Iris pigment epithelial cell (primary cell): Measurements from ENCODE around the gene PSMD2.
"Not testable (repeated sequence)": the region's sequence is repeated elsewhere in the genome, so short reads cannot be mapped to it uniquely, and the experiment has no call there.

Experiments used
- DNase-seq: peaks from one replicate; pipeline ENCODE4 v3.0.0-alpha.2; 2011; ENCODE audit warnings: low read depth

The PSMD2 gene

DNA sequence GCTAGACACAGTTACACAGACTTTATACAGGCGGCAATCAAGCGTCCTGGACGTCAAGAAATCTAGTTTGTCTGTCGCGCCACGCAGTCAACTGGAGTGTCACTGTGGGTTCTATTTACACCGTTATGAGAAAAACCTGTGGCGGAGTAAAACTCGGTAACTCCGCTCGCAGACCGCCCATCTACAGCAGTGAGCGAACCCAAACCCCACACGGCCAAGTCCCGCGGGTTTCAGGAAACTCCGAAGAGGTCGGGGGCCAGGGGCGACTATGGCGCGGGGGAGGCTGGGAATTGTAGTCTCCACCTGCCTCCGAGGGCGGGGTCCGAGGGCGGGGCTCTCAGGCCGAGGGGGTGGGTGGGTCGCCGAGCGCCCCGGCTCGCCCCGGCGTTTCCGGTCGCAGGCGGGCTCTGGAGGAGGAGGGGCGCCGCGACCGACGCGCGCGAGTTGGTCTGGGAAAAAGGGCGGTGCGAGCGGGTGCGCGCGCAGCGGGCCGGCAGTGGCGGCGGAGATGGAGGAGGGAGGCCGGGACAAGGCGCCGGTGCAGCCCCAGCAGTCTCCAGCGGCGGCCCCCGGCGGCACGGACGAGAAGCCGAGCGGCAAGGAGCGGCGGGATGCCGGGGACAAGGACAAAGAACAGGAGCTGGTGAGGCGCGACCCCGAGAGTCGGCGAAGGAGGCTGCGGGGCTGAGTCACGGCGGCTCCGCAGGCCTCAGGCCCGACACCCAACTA, at the start of gene PSMD2:
Gene PSMD2 (plus strand): TSS at position 483 of the 729 bp plus-strand sequence. CDS start 26 bp downstream, at position 509.
- DNase-seq: peak; percentile 97

DNA sequence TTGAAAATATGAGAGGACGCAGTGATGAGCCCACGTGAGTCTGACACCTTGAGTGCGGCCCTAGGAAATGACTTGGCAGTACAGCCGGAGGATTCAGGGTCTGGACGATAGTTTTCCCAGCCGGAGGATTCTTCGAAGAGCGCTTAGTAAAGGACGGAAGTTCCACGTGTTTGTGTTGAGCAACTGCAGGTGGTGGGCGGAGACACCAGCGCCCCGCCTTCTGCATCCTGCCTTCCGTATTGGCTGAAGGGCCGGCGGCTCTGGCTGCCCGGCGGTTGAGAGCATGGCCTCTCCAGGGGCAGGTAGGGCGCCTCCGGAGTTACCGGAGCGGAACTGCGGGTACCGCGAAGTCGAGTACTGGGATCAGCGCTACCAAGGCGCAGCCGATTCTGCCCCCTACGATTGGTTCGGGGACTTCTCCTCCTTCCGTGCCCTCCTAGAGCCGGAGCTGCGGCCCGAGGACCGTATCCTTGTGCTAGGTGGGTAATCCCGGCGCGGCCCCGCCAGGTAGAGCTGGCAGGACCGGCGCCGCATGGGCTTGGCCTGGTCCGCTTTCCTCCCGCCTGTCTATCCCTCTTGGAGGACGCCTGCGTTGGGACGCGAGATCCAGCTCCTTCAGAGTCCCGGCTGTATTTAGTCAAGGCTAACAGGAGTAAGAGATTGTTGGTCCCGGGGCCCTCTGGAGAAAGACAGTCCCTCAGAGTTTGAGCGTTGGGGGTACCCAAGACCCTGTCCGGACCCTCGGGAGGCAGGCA, 49.5 kb upstream of the PSMD2 start, which contains the start of gene EEF1AKMT4:
Gene EEF1AKMT4 (plus strand): TSS at position 261 of the 755 bp plus-strand sequence. CDS start 23 bp downstream, at position 284.
- DNase-seq: peak; percentile 99

DNA sequence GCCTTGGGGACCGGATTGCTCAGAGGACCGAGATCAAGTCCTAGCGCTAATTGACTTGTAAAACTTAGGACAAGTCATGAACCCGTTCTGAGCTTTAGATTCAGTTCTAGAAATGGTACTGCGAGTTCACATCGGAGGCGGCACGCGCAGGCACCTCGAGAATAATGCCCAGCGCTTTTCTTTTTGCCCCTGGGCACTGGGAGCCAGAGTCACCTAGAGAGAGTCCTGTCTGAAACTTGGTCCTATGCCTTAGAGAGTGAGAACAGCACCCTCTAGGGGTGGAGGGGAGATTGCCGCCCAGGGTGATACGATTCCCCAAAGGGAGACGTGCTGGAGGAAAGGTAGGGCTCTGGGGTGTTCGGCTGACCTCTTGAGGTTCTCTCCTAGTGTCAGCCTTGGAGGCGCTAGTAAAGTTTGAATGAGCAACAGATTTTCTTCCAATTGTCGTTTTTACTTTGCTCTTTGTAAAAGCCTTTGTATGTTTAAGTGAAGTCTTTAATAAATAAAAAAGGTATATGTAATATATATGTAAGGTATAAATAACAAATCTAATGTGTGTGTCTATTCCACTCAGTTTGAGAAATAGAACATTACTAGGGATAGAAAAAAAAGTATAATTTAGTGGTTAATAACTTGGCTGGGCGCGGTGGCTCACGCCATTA, 48.7 kb upstream of the PSMD2 start:
- DNase-seq: peak; percentile 83

DNA sequence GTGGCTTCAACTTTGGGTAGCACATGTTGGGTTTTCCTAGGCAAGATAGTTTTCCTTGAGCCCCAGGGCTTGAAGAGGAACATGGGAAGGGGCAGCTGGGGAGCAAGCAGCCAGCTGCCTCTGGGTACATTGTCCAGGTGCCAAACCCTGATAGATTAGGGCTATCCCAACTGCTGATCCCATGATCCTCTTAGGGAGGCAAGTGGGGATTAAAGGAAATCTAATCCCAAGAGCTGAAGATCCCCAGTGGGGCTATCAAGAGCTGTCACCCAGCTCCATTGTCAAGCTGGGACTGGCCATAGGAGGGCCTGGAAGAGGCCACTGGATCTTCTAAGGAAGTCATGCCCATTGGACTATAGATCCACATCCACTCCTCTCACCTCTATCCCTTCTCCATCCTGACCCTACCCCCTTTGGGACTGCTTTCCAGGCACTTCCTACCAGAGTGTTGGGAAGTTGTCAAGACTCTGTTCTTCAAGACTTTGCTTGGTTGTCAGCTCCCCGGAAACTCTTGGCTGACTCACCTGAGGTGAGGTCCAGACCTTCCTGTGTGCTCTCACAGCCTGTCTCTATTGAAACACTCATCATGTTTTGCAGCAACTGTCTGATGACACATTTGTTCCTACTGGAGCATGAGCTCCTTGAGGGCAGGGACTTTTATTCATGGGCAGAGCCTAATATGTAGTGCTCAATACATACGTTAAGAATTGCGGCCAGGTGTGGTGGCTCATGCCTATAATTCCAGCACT, 43.6 kb upstream of the PSMD2 start:
- no peak for DNase-seq

DNA sequence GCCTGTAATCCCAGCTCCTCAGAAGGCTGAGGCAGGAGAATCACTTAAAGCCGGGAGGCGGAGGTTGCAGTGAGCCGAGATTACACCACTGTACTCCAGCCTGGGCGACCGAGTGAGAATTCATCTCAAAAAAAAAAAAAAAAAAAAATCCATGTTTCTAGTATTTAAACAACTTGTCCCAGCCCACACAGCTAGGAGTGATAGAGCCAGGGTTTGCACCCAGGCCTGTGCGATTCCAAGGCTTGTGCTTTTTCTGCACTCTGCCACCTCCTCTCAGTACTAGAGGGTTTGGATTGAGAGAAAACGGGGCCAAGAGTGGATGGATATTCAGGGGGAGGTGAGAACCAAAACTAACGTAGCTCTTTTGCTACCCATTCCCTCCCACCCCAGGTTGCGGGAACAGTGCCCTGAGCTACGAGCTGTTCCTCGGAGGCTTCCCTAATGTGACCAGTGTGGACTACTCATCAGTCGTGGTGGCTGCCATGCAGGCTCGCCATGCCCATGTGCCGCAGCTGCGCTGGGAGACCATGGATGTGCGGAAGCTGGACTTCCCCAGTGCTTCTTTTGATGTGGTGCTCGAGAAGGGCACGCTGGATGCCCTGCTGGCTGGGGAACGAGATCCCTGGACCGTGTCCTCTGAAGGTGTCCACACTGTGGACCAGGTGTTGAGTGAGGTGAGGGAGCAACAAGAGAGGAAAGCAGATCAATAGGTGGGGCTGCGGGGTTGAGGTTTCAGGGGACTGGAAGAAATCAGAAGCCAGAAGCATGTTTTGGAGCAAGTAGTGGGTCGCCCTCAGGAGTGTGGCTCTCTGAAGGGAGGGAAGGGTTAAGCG, 41.7 kb upstream of the PSMD2 start:
- DNase-seq: no peak

DNA sequence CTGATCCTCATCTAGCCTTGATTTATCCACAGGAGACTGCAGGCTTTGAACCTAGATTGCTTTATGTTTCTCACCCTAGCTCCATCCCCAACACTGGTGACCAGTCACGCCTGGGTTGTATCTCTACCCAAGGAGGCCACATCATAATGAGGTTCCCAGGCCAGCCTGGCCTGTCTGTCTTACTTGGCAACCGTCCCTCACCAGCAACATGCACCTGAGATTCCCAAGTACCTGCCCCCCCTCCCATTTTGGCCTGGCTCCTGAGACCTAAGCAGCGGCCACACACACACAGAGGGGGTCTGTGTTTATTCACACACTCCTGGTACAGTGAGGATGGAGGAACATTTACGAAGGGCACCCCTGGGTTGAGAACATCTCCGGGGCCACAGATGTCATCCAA, 40.1 kb upstream of the PSMD2 start:
- no peak for DNase-seq

DNA sequence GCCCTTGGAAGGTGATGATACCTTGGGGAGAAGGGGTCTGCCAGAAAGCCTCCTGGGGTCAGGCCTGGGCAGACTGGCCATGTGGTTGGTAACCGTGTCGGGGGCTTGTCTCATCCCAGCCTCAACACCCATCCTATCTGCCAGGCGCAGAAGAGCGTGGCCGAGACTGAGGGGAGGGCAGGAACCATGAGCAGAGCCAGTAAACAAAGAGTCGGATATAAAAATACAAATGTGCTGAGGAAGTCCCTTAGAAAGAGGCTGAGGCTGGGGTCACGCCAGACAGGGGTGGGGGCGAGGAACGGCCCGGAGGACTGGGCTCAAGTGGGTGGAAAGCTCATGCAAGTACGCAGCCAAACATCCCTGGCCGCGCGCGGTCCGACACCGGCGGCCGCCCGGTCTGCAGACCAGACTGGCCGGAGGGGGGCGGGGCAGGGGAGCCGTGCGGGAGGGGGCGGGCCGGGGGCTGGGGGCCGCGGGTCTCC, 39.6 kb upstream of the PSMD2 start:
- DNase-seq: no peak

DNA sequence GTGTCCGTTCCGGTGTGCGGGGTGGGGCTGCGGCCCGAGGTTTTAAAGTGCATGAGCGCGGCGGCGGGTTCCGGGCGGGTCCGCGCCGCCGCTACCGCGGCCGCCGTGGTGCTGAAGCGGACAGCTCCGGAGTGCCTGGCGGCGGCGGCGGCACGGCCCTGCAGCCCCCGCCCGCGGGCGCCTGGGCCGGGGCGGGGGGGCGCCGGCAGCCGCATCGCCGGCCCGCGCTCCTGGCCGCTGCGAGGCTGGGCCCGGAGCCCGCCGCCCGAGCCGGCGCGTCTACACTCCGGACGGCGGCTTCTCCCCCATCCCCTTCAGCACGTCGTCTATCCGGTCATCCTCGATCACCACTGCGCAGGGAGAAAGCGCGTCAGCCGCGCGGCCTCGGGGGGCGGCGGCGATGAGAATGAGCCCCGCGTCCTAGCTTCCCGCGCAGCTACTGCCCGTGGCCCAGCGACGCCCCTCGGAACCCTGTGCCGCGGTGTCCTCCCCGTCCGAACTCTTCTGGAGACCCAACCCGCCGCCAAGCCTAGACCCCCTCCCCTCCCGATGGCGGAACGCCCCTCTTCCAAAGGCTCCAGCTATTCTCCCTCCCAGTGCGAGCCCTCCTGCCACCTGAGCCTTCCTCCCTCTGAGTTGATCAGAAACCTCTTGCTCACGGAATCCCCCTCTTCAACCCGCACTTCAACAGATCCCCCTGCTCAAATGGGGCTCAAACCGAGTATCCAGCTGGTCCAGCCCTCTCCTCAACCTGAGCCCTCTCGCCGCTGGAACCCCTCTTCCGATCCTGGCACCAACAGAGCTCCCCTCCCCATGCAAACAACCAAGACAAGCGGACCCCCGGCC, 38.9 kb upstream of the PSMD2 start:
- peak; percentile 32 for DNase-seq

DNA sequence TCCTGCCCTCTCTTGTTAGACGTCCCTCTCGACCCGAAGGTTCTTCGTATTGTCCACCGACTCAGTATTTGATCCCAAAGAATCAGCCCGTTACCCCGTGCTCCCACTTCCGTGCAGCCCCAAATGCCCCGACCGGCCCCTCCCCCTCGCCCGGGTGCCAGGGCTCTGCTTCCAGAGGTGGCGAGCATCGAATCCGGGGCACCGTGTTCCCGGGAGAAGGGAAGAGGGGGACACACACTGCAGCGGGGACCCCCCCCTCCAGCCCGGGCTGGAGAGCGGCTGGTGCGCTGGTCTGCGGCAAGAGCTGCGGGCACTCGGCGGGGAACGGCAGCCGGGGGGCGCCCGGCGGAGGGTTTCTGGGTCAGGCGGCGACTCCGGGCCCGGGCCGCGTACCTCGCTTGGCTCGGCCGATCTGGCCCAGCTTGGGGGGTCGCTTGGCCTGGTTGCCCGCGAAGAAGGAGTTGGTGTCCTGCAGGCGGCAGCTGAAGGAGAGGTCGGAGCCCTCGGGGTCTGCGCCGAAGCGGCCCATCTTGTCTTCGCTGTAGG, 38.2 kb upstream of the PSMD2 start:
- DNase-seq: no peak

DNA sequence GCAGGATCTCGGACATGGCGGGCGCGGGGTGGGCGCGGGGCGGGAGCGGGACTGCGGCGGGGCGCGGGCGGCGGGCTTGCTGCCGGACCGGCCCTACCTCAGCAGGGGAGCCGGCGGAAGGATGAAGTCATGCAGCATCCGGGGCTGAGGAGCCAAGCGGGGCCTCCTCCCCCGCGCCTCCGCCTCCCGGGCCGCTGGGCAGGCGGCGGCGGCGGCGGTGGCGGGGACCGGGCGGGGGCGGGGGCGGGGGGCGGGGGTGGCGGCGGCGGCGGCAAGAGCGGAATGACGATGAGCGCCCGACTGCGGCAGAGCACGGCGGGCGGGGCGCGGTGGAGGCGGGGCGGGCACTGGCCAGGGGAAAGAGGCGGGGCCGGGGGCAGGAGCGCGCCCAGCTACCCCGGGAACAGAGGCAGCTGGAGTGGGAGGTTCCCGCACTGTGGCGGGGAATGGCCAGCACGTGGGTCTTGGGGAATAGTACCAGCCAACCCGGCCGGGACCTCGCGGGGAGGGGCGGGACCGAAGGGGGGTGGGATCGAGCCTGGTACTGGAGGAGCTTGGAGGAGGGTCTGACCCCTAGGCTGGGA, 37.7 kb upstream of the PSMD2 start, which contains the start of gene CAMK2N2:
Gene CAMK2N2 (minus strand): TSS at position 284 of the 584 bp plus-strand sequence. CDS start 268 bp downstream, at position 16.
- DNase-seq: peak; percentile 62

DNA sequence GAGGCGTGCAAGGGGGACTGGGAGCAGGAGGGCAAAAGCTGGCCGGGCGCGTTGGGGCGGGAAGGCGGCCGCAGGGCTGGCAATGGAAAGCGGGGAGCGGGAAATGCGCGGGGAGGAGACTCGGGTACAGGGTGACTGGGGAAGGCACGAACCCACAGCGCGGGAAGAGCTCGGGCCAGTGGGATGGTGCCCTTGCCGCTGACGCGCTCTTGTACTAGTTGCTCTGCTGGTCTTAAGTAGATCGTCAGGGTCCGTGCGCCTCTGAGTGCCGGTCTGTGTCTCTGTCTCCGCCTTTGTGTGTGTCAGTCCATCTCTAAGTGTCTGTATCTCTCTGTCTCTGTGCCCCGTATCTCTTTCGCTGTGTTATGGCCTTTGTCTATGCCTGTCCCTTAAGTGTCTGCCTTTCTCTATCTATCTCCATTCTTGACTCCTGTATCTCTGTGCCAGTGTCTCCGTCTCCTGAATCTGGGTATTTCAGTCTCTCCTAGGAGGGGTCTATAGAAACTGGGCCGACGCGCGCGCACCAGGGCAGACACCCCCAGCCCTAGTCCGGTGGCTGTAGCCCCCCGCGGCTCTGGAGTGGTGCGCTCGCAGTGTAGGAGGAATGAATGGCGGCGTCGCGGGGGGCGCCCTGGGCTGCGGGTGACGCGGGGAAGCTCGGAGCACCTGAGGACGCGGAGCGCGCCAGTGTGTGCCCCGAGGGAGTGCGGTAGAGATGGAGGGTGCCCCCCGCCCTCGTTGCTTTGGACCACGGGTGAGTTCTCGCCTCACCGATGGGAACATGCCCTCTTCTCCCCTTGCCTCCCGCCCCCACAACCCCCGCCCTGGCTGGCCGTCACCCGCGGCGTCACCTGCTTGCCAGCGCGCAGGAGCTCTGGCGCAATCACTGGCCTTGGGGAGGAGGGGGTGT, 36.9 kb upstream of the PSMD2 start:
- DNase-seq: peak; percentile 44

DNA sequence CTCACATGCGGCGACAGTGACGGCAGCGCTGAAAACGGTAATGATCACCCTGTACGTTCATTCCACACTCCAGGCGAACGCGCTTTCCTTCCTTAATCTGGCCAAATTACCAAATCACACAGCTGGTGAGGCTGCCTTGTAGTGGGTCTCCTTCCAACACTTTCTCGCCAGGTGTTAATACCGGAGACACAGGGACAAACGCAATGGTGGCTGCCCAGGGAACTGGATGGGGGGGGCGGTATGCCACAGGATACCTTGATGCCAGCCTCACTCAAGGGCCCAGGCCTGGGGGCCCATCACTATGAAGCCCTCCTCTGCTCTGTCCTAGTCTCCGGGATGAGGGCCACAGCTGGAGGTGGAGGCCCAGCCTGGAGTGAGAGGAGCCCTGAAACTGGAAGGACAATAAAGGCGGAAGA, 36.3 kb upstream of the PSMD2 start:
- no peak for DNase-seq

DNA sequence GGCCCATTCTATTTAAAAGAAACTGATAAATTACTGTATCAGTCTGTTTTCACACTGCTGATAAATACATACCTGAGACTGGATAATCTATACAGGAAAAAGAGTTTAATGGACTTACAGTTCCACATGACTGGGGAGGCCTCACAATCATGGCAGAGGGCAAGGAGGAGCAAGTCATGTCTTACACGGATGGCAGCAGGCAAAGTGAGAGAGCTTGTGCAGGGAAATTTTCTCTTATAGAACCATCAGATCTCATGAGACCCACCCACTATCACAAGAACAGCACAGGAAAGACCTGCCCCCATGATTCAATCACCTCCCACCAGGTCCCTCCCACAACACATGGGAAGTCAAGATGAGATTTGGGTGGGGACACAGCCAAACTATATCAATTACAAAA, 31.8 kb upstream of the PSMD2 start:
- DNase-seq: not testable (repeated sequence)

DNA sequence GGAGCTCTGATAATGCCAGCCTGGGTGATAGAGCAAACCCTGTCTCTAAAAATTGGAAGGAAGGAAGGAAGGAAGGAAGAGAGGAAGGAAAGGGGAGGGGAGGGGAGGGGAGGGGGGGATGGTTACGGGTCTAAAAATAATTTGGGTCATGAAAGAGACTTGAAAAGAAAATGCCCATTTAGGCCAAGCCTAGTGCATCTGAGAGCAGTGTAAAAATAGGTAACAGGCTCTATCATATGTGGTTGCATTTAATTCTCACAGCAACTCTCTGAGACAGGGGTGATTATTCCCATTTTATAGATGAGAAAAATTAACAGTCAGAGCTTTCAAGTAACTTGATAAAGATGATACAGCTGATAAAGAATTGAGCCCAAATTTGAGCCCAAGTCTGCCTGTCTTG, 26.8 kb upstream of the PSMD2 start:
- no peak for DNase-seq

DNA sequence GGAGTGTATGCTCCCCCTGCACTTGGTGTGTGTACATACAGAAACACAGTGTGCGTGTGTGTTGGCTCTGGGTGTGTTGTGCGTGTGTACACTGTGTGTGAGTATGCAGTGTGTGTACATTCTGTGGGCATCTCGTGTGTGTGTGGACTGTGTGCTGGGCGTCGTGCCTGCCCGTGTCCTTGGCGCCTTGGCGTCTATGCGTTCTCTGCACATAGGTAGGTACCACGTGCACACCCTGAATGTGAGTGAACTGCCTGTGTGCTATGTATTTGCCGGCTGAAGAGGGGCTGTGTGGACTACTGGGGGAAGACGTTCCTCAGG, 23.7 kb upstream of the PSMD2 start:
- no peak for DNase-seq

DNA sequence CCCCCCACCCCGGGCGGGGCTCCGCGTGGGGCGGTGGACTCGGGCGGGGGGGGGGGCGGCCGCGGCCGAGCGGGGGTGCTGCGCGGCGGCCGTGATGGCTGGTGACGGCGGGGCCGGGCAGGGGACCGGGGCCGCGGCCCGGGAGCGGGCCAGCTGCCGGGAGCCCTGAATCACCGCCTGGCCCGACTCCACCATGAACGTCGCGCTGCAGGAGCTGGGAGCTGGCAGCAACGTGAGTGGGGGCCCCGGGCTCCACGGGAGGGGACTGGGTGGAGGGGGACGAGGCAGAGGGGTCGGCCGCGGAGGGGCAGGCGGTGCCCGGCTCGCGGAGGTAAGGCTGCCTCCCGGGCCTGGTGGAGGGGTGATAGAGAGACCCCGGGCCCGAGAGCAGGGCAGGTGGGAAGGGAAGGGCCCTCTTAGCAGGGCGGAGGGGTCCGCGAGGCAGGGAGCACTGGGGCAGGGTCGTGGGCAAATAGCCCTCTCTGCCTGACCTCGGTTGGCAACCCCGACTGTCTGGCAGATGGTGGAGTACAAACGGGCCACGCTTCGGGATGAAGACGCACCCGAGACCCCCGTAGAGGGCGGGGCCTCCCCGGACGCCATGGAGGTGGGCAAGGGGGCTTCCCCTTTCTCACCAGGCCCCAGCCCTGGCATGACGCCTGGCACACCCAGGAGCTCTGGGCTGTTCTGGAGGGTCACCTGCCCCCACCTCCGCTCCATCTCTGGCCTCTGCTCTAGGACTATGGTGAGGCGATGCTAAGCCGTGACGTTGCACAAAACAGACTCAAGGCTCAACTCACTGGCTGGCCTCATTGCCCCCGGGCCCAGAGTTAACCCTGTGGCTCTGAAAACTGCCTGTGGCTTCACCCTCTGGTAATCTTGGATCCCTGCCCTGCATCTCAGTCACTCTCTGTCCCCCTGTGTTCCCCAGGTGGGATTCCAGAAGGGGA, 22.8 kb upstream of the PSMD2 start, which contains the start of gene ECE2:
Gene ECE2 (plus strand): TSS at position 62 of the 950 bp plus-strand sequence. CDS start 132 bp downstream, at position 194.
- DNase-seq: no peak

DNA sequence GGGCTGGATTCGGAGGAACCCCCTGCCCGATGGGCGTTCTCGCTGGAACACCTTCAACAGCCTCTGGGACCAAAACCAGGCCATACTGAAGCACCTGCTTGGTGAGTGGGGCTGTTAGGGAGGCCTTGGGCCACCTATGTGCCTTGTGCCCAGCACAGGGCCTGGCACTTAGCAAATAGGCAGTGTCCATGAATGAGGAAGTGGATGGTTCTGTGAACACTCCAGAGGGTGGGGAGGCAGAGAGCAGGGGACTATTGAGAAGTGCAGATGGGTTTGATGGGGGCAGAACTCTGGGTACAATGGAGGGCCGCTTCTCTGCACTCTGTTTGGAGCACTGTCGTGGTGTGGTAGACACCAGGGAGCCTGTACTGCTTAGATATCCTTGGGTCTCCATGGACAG, 21.7 kb upstream of the PSMD2 start:
- no peak for DNase-seq
